ENCODE data around the gene CTSD. TPM values are rescaled to one million over a fixed set of nuclear protein-coding genes. Genes with fewer than 3 reads are reported as not detected.

Gene CTSD
- polyA plus RNA-seq, 1 donor from 2014 or later, result 30.5 TPM

GRCh38 chr11:1738380-1738779 is 25.3 kb downstream of the CTSD start:
- Histone ChIP-seq H3K9ac (ENCODE audit: low read length) (no peak overlapping the region), H3K27ac (ENCODE audit: low read length) (no peak overlapping the region), H3K27me3 (ENCODE audit: insufficient read depth, low read depth, low read length) (no peaks in the 10 kb centered on the region), H3K79me2 (replicated peaks; ENCODE audit: insufficient read depth, low read length) (no peaks in the 10 kb centered on the region), H4K20me1 (ENCODE audit: insufficient read depth) (no peaks in the 10 kb centered on the region), H3K9me3 (ENCODE audit: low read length) (no peaks in the 10 kb centered on the region), H2AFZ (ENCODE audit: low read depth, low read length) (no peak overlapping the region), H3K4me2 (ENCODE audit: low read length) (no peak overlapping the region), H3K36me3 (ENCODE audit: insufficient read depth, low read length) (no peaks in the 10 kb centered on the region), H3K9me2 (ENCODE audit: insufficient read depth, low read length) (no peaks in the 10 kb centered on the region), H3F3A (ENCODE audit: insufficient read depth, low read length, poor library complexity, severe bottlenecking) (no peaks in the 10 kb centered on the region), H3K4me3 (ENCODE audit: low read length) (no peak overlapping the region)
- TF ChIP-seq RAD21 (conservative IDR thresholded peaks at IDR 0.05) (no peak), REST (IDR thresholded peaks at IDR 0.05; ENCODE audit: borderline replicate concordance) (no peak), EZH2 (IDR thresholded peaks at IDR 0.05; ENCODE audit: borderline replicate concordance, insufficient read depth, low read length, poor library complexity, severe bottlenecking) (no peak), POLR2AphosphoS5 (IDR thresholded peaks at IDR 0.05) (no peak), EP300 (conservative IDR thresholded peaks at IDR 0.05; ENCODE audit: poor library complexity, severe bottlenecking) (no peak), TAF1 (IDR thresholded peaks at IDR 0.05; ENCODE audit: low read depth) (no peak), MXI1 (conservative IDR thresholded peaks at IDR 0.05; ENCODE audit: poor library complexity, severe bottlenecking) (no peak), CTCF (IDR thresholded peaks at IDR 0.05; ENCODE audit: poor library complexity, severe bottlenecking) (no peak), SMC3 (conservative IDR thresholded peaks at IDR 0.05; ENCODE audit: poor library complexity) (no peak)

- H3K4me3 ChIP-seq (ENCODE audit: low read length), result no peak overlapping the region
- H3K9ac ChIP-seq (ENCODE audit: low read length), result no peak overlapping the region
- no peak overlapping the region for H3K4me2 ChIP-seq (ENCODE audit: low read length)
- no peaks in the 10 kb centered on the region for H3F3A ChIP-seq (ENCODE audit: insufficient read depth, low read length, poor library complexity, severe bottlenecking)
- H3K9me3 ChIP-seq (ENCODE audit: low read length), result no peaks in the 10 kb centered on the region
- H3K27me3 ChIP-seq (ENCODE audit: insufficient read depth, low read depth, low read length), result no peaks in the 10 kb centered on the region
- H3K79me2 ChIP-seq (replicated peaks; ENCODE audit: insufficient read depth, low read length), result no peaks in the 10 kb centered on the region
- no peaks in the 10 kb centered on the region for H4K20me1 ChIP-seq (ENCODE audit: insufficient read depth)
- H3K36me3 ChIP-seq (ENCODE audit: insufficient read depth, low read length), result no peaks in the 10 kb centered on the region
- no peak overlapping the region for H3K27ac ChIP-seq (ENCODE audit: low read length)
- H2AFZ ChIP-seq (ENCODE audit: low read depth, low read length), result no peak overlapping the region
- H3K9me2 ChIP-seq (ENCODE audit: insufficient read depth, low read length), result no peaks in the 10 kb centered on the region
- TF ChIP-seq EZH2 (IDR thresholded peaks at IDR 0.05; ENCODE audit: borderline replicate concordance, insufficient read depth, low read length, poor library complexity, severe bottlenecking) (no peak), REST (IDR thresholded peaks at IDR 0.05; ENCODE audit: borderline replicate concordance) (no peak), POLR2AphosphoS5 (IDR thresholded peaks at IDR 0.05) (no peak), TAF1 (IDR thresholded peaks at IDR 0.05; ENCODE audit: low read depth) (no peak), MXI1 (conservative IDR thresholded peaks at IDR 0.05; ENCODE audit: poor library complexity, severe bottlenecking) (no peak), RAD21 (conservative IDR thresholded peaks at IDR 0.05) (no peak), SMC3 (conservative IDR thresholded peaks at IDR 0.05; ENCODE audit: poor library complexity) (no peak), CTCF (IDR thresholded peaks at IDR 0.05; ENCODE audit: poor library complexity, severe bottlenecking) (no peak), EP300 (conservative IDR thresholded peaks at IDR 0.05; ENCODE audit: poor library complexity, severe bottlenecking) (no peak)
Observed at GRCh38 chr11:1737080-1737757, 26.5 kb downstream of the CTSD start.

All from neural cell (in vitro differentiated cells).